SK-N-SH (cell line): ENCODE results near the gene NECTIN1. TPM values are rescaled to one million over a fixed set of nuclear protein-coding genes. Genes with fewer than 3 reads are reported as not detected.

Experiments used
- CTCF ChIA-PET: fragments of 300-600, 350-600 bp; formaldehyde crosslinking; extraction: SDS; loops from one replicate; lab custom pipeline; 2021; lab: Yijun Ruan, JAX
- POLR2A ChIA-PET: fragments of 350-600 bp; sonication (Branson Sonifier 250); formaldehyde crosslinking; extraction: SDS; loops from one replicate; lab custom pipeline; 2020; ENCODE audit warnings: antibody characterized with exemption, inconsistent platforms; lab: Yijun Ruan, JAX
- DNase-seq: peaks from one replicate; pipeline ENCODE4 v3.0.0; 2012
- H2AFZ ChIP-seq: fragments of 200-600 bp; sonication (generic); 2 replicates; pipeline ENCODE4 v1.8.1; 2016; ENCODE audit warnings: antibody characterized with exemption, mild to moderate bottlenecking, low read depth
- H3F3A ChIP-seq: fragments of 200-600 bp; sonication (generic); replicated peaks from 2 replicates; pipeline ENCODE3; 2016; ENCODE audit warnings: antibody characterized with exemption, mild to moderate bottlenecking; ENCODE audit not compliant: insufficient read depth
- H3K27ac ChIP-seq, 2 experiments: fragments of 200-500 bp in 1 of 2; fragments of 200-600 bp in 1 of 2; sonication (Bioruptor generic) in 1 of 2; sonication (generic), shearing (Covaris generic) in 1 of 2; 2 replicates each; pipeline versions ENCODE4 v1.5.1 to v1.6.1; 2014 to 2016; ENCODE audit warnings: low read depth in 2 of 2, inconsistent platforms in 1 of 2, low read length in 1 of 2, mild to moderate bottlenecking in 1 of 2, mixed read lengths in 1 of 2
- H3K27me3 ChIP-seq: fragments of 200-600 bp; sonication (generic), shearing (Covaris generic); 2 replicates; pipeline ENCODE4 v1.6.1; 2016; ENCODE audit warnings: mixed run types; ENCODE audit not compliant: insufficient read depth
- H3K36me3 ChIP-seq, 2 experiments: fragments of 200-500 bp in 1 of 2; fragments of 200-600 bp in 1 of 2; sonication (Bioruptor generic) in 1 of 2; sonication (generic) in 1 of 2; replicated peaks in 1 of 2; 2 replicates each; pipeline versions ENCODE3 to v1.5.1; 2014 to 2016; ENCODE audit warnings: low read length in 1 of 2, mild to moderate bottlenecking in 1 of 2; ENCODE audit not compliant: insufficient read depth in 2 of 2, control insufficient read depth in 1 of 2
- H3K4me1 ChIP-seq, 2 experiments: fragments of 200-500 bp in 1 of 2; fragments of 200-600 bp in 1 of 2; sonication (Bioruptor generic) in 1 of 2; sonication (generic), shearing (Covaris generic) in 1 of 2; 2 replicates each; pipeline versions ENCODE4 v1.5.1 to v1.6.1; 2014 to 2016; ENCODE audit warnings: low read depth in 1 of 2, low read length in 1 of 2, mixed run types in 1 of 2; ENCODE audit not compliant: insufficient read depth in 2 of 2, control insufficient read depth in 1 of 2
- H3K4me2 ChIP-seq: fragments of 200-600 bp; sonication (generic), shearing (Covaris generic); 2 replicates; pipeline ENCODE4 v1.6.1; 2017; ENCODE audit warnings: mixed run types
- H3K4me3 ChIP-seq, 2 experiments: fragments of 200-500 bp in 1 of 2; fragments of 200-600 bp in 1 of 2; sonication (Bioruptor generic) in 1 of 2; sonication (generic), shearing (Covaris generic) in 1 of 2; 2 replicates each; pipeline versions ENCODE4 v1.5.1 to v1.8.1; 2014 to 2016; ENCODE audit warnings: low read depth in 2 of 2, inconsistent platforms in 1 of 2, low read length in 1 of 2, mild to moderate bottlenecking in 1 of 2, mixed read lengths in 1 of 2, moderate library complexity in 1 of 2
- H3K79me2 ChIP-seq: fragments of 200-600 bp; sonication (generic); 2 replicates; pipeline ENCODE4 v1.8.1; 2017; ENCODE audit warnings: mild to moderate bottlenecking; ENCODE audit not compliant: insufficient read depth
- H3K9ac ChIP-seq: fragments of 200-600 bp; sonication (generic); 2 replicates; pipeline ENCODE4 v1.6.1; 2017; ENCODE audit warnings: mixed run types
- H3K9me2 ChIP-seq: fragments of 200-600 bp; sonication (generic); 2 replicates; pipeline ENCODE4 v1.6.1; 2017; ENCODE audit warnings: mixed run types
- H3K9me3 ChIP-seq: fragments of 200-600 bp; sonication (generic); 2 replicates; pipeline ENCODE4 v1.6.1; 2017; ENCODE audit warnings: mixed run types, mild to moderate bottlenecking, moderate library complexity
- H4K20me1 ChIP-seq: fragments of 200-600 bp; sonication (generic); 2 replicates; pipeline ENCODE4 v1.6.1; 2017; ENCODE audit warnings: mild to moderate bottlenecking, mixed run types; ENCODE audit not compliant: insufficient read depth
- CHD2 ChIP-seq: fragments of 150-350 bp; IDR thresholded peaks from 2 replicates; pipeline ENCODE4 v1.6.1; 2018; ENCODE audit warnings: low read length; ENCODE audit not compliant: partially characterized antibody
- ELF1 ChIP-seq: IDR thresholded peaks from 2 replicates; pipeline ENCODE4 v1.4.0; 2012
- EP300 ChIP-seq, 2 experiments: IDR thresholded peaks; 2 replicates each; pipeline versions ENCODE4 v1.4.0 to v1.6.1; 2012; ENCODE audit warnings: borderline replicate concordance in 1 of 2, low read depth in 1 of 2, low read length in 1 of 2
- GATA2 ChIP-seq: sonication (generic); formaldehyde crosslinking; IDR thresholded peaks from 2 replicates; pipeline ENCODE4 v1.5.0; 2020; ENCODE audit warnings: mild to moderate bottlenecking, missing genetic modification reagents
- MEF2A ChIP-seq: IDR thresholded peaks from 2 replicates; pipeline ENCODE4 v1.4.0; 2012; ENCODE audit warnings: low read depth, borderline replicate concordance
- NRF1 ChIP-seq: IDR thresholded peaks from 2 replicates; pipeline ENCODE4 v1.6.1; 2012; ENCODE audit warnings: low read depth, mild to moderate bottlenecking, low read length
- RAD21 ChIP-seq: IDR thresholded peaks from 2 replicates; pipeline ENCODE4 v1.6.1; 2012; ENCODE audit warnings: mild to moderate bottlenecking, low read length
- REST ChIP-seq: IDR thresholded peaks from 2 replicates; pipeline ENCODE4 v1.6.1; 2012; ENCODE audit warnings: mild to moderate bottlenecking, low read depth, low read length, moderate library complexity
- RFX5 ChIP-seq: IDR thresholded peaks from 2 replicates; pipeline ENCODE4 v1.6.1; 2012; ENCODE audit warnings: mild to moderate bottlenecking, improper control_type of control experiment, low read length
- SMC3 ChIP-seq: IDR thresholded peaks from 2 replicates; pipeline ENCODE4 v1.6.1; 2012; ENCODE audit warnings: low read depth, low read length, improper control_type of control experiment
- TCF12 ChIP-seq: IDR thresholded peaks from 2 replicates; pipeline ENCODE4 v1.4.0; 2012
- TEAD4 ChIP-seq: IDR thresholded peaks from 2 replicates; pipeline ENCODE4 v1.4.0; 2012; ENCODE audit warnings: mild to moderate bottlenecking, borderline replicate concordance; ENCODE audit not compliant: insufficient read depth
- WGBS: methylation state at CpG from one replicate; pipeline ENCODE4 v1.1.6; 2017; ENCODE audit warnings: low lambda C conversion rate; 5-methylcytosine and 5-hydroxymethylcytosine counted together
- polyA plus RNA-seq, 3 experiments: library from polyadenylated mRNA; depleted of rRNA; stranded (reverse); fragments of >200 nt; gene quantifications; 2 replicates each; pipeline ENCODE4 v1.2.3, GENCODE V29; 2012

NECTIN1 gene
- polyA plus RNA-seq, 1 of the 3 experiments (the other 2 are of a cell fraction), result 9.1 TPM

- 34% methylated on average over 9 of the region's 15 CpGs for WGBS
- DNase-seq, result no peak
- H3K9me3 ChIP-seq, result no peaks in the 10 kb centered on the region
- H2AFZ ChIP-seq, result no peak overlapping the region
- no peaks in the 10 kb centered on the region for H3K9me2 ChIP-seq
- no peaks in the 10 kb centered on the region for H4K20me1 ChIP-seq
- H3K27me3 ChIP-seq, result no peaks in the 10 kb centered on the region; the same call in none of the 2 replicates
- peaks cover 0 to 86% of the 10 kb centered on the region in 2 experiments; a peak in 2 of 4 replicates for H3K4me1 ChIP-seq
- ChIA-PET CTCF (interaction anchor here (0.7 to 4.0 kb wide), 18 partner anchors 9 to 329 kb away, joined by 3 to 23 read pairs (median 5); partner anchors contain the start of gene NECTIN1), POLR2A (interaction anchor here (0.7 to 4.3 kb wide), 27 partner anchors 8 to 327 kb away, joined by 3 to 87 read pairs (median 6); partner anchors contain the start of gene NECTIN1)
- H3K36me3 ChIP-seq, result no peaks in the 10 kb centered on the region
- no peak overlapping the region for H3K4me2 ChIP-seq
- no peaks in the 10 kb centered on the region for H3F3A ChIP-seq
- peak overlapping the region in 1 of 2 experiments; percentile 100; a peak in 2 of 4 replicates for H3K27ac ChIP-seq
- TF ChIP-seq EP300 (IDR thresholded peaks at IDR 0.05; ENCODE audit: borderline replicate concordance in 1 of 2, low read depth in 1 of 2, low read length in 1 of 2), result no peak
- TF ChIP-seq GATA2 (CRISPR knock-in tag), result no peak
- no peak for TF ChIP-seq CHD2
- TF ChIP-seq MEF2A, result no peak
- no peak for TF ChIP-seq RFX5
- TF ChIP-seq ELF1, result no peak
- no peak for TF ChIP-seq NRF1
- TF ChIP-seq RAD21, result no peak
- no peak for TF ChIP-seq REST
- H3K4me3 ChIP-seq, result no peak overlapping the region
- no peaks in the 10 kb centered on the region for H3K79me2 ChIP-seq
- no peak overlapping the region for H3K9ac ChIP-seq
These were observed 49.6 kb upstream of the NECTIN1 start for GRCh38 chr11:119778391-119779194.

DNA sequence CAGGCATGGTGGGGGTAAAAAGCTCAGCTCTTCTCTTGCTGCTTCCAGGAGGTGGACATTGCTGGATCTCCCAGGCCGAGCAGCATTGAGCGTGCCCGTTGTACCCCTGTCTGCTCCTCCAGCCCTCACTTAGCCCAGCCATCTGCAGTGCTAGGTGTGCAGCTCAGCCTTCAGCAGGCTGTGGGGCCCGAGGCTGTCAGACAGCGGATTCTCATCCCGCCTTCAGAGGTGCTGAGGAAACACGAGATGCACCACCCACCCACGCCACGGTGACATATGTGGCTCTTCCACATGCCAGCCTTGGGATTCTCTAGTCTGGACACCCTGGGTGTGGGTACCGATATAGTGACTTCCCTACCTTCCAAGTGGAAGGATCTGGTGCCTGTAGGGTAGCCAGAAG is 48.9 kb upstream of the NECTIN1 start:
- TF ChIP-seq TEAD4 (no peak), GATA2 (CRISPR knock-in tag) (no peak), TCF12 (no peak), EP300 (IDR thresholded peaks at IDR 0.05; ENCODE audit: borderline replicate concordance in 1 of 2, low read depth in 1 of 2, low read length in 1 of 2) (no peak), SMC3 (no peak)
- Histone ChIP-seq H3K27ac (peak overlapping the region in 1 of 2 experiments; percentile 100; a peak in 2 of 4 replicates), H4K20me1 (no peaks in the 10 kb centered on the region), H3F3A (no peaks in the 10 kb centered on the region), H3K9me2 (no peaks in the 10 kb centered on the region), H3K9me3 (no peaks in the 10 kb centered on the region), H3K9ac (no peak overlapping the region), H3K27me3 (no peaks in the 10 kb centered on the region; the same call in none of the 2 replicates), H2AFZ (no peak overlapping the region), H3K79me2 (no peaks in the 10 kb centered on the region), H3K36me3 (no peaks in the 10 kb centered on the region), H3K4me2 (no peak overlapping the region), H3K4me1 (peaks cover 0 to 87% of the 10 kb centered on the region in 2 experiments; a peak in 2 of 4 replicates), H3K4me3 (no peak overlapping the region)
- POLR2A ChIA-PET, result interaction anchor here (3.0 to 3.8 kb wide), 2 partner anchors 113 to 130 kb away, joined by 14 to 44 read pairs; no protein-coding TSS in a partner anchor
- 42% methylated on average over 6 of the region's 10 CpGs for WGBS
- CTCF ChIA-PET, result interaction anchor here (0.9 to 4.0 kb wide), 4 partner anchors 9 to 130 kb away, joined by 4 to 23 read pairs (median 10); partner anchors contain the start of gene NECTIN1
- DNase-seq, result no peak
